H1 (cell line): ENCODE measurements around the gene GNA12. TPM values are rescaled to one million over a fixed set of nuclear protein-coding genes. Genes with fewer than 3 reads are reported as not detected.
A peak's percentile ranks its signal among the peaks of the same experiment; 100 is the strongest.

Source experiments
- CTCF ChIA-PET: fragments of 300-600 bp; sonication (Branson Sonifier 250); formaldehyde crosslinking; loops from one replicate; lab custom pipeline; 2021; ENCODE audit not compliant: partially characterized antibody; lab: Charles Lee
- POLR2A ChIA-PET: fragments of 300-600 bp; sonication (Branson Sonifier 250); formaldehyde crosslinking; loops from one replicate; lab custom pipeline; 2021; ENCODE audit warnings: inconsistent platforms; ENCODE audit not compliant: partially characterized antibody; lab: Charles Lee
- DNase-seq, 2 experiments: peaks; one replicate each; pipeline versions ENCODE4 v3.0.0 to v3.0.0-alpha.2; 2010 to 2022; ENCODE audit warnings: low spot score in 2 of 2, low read depth in 1 of 2, mixed read lengths in 1 of 2
- FAIRE-seq: peaks from 2 replicates; lab custom pipeline; 2011; peaks lifted over from hg19 to GRCh38; lab: Jason Lieb, UNC
- H2AFZ ChIP-seq: 2 replicates; pipeline ENCODE4 v1.8.1; 2012; ENCODE audit warnings: low read length, inconsistent platforms
- H2AK5ac ChIP-seq: 2 replicates; pipeline ENCODE4 v1.6.1; 2013; ENCODE audit warnings: low read depth, low read length
- H2BK120ac ChIP-seq: replicated peaks from 2 replicates; pipeline ENCODE3; 2013; ENCODE audit warnings: low read depth, low read length, inconsistent platforms
- H2BK12ac ChIP-seq: 2 replicates; pipeline ENCODE4 v1.6.1; 2013; ENCODE audit warnings: low read depth, low read length
- H2BK15ac ChIP-seq: 2 replicates; pipeline ENCODE4 v1.6.1; 2013; ENCODE audit warnings: low read length
- H2BK20ac ChIP-seq: 2 replicates; pipeline ENCODE4 v1.6.1; 2013; ENCODE audit warnings: low read length
- H2BK5ac ChIP-seq: 2 replicates; pipeline ENCODE4 v1.6.1; 2013; ENCODE audit warnings: low read depth, low read length
- H3K14ac ChIP-seq: 2 replicates; pipeline ENCODE4 v1.6.1; 2013; ENCODE audit warnings: inconsistent platforms; ENCODE audit not compliant: insufficient read length
- H3K18ac ChIP-seq: 2 replicates; pipeline ENCODE4 v1.6.1; 2013; ENCODE audit warnings: low read length; ENCODE audit errors: extremely low read depth
- H3K23ac ChIP-seq: 2 replicates; pipeline ENCODE4 v1.6.1; 2013; ENCODE audit warnings: inconsistent platforms; ENCODE audit not compliant: insufficient read length
- H3K23me2 ChIP-seq: 2 replicates; pipeline ENCODE4 v1.6.1; 2013; ENCODE audit warnings: low read depth, low read length
- H3K27ac ChIP-seq: 2 replicates; pipeline ENCODE4 v1.6.1; 2011; ENCODE audit warnings: low read depth, low read length, inconsistent platforms
- H3K27me3 ChIP-seq, 4 experiments: replicated peaks in 1 of 4; 1 replicate in 1 of 4; 2 replicates in 3 of 4; pipeline versions ENCODE4 v1.6.1 to v1.8.1; 2011 to 2013; ENCODE audit warnings: low read length in 3 of 4, mild to moderate bottlenecking in 3 of 4, inconsistent platforms in 2 of 4, mixed read lengths in 2 of 4, moderate library complexity in 1 of 4; ENCODE audit not compliant: control insufficient read depth in 3 of 4, insufficient read depth in 3 of 4; ENCODE audit errors: extremely low read depth in 1 of 4
- H3K36me3 ChIP-seq, 4 experiments: 2 replicates each; pipeline versions ENCODE4 v1.6.1 to v1.8.1; 2011 to 2013; ENCODE audit warnings: mild to moderate bottlenecking in 4 of 4, low read length in 3 of 4, moderate library complexity in 2 of 4, control low read depth in 1 of 4, inconsistent platforms in 1 of 4; ENCODE audit not compliant: insufficient read depth in 4 of 4, control insufficient read depth in 2 of 4
- H3K4ac ChIP-seq: replicated peaks from 2 replicates; pipeline ENCODE3; 2013; ENCODE audit warnings: low read length, low read depth, mixed read lengths, inconsistent platforms; ENCODE audit not compliant: insufficient read length
- H3K4me1 ChIP-seq, 4 experiments: replicated peaks in 1 of 4; 1 replicate in 1 of 4; 2 replicates in 3 of 4; pipeline versions ENCODE4 v1.6.1 to v1.8.1; 2011 to 2013; ENCODE audit warnings: low read length in 3 of 4, inconsistent platforms in 2 of 4, mixed read lengths in 1 of 4; ENCODE audit not compliant: insufficient read depth in 4 of 4, control insufficient read depth in 3 of 4
- H3K4me2 ChIP-seq, 2 experiments: 2 replicates each; pipeline versions ENCODE4 v1.6.1 to v1.8.1; 2011 to 2013; ENCODE audit warnings: low read depth in 2 of 2, low read length in 2 of 2, control low read depth in 1 of 2, inconsistent platforms in 1 of 2, mild to moderate bottlenecking in 1 of 2; ENCODE audit not compliant: insufficient read depth in 1 of 2
- H3K4me3 ChIP-seq, 4 experiments: fragments of 200-600, 300-600 bp in 1 of 4; sonication (generic), shearing (Covaris generic), sonication (Bioruptor Twin) in 1 of 4; 2 replicates each; pipeline versions ENCODE4 v1.5.1 to v1.8.1; 2011 to 2016; ENCODE audit warnings: low read length in 4 of 4, low read depth in 3 of 4, control low read depth in 2 of 4, inconsistent platforms in 2 of 4, mild to moderate bottlenecking in 2 of 4, mixed read lengths in 1 of 4, moderate library complexity in 1 of 4; ENCODE audit not compliant: insufficient read depth in 2 of 4; ENCODE audit errors: extremely low read depth in 1 of 4
- H3K56ac ChIP-seq: replicated peaks from 2 replicates; pipeline ENCODE3; 2013; ENCODE audit warnings: low read depth, mild to moderate bottlenecking, mixed read lengths, low read length, inconsistent platforms; ENCODE audit not compliant: insufficient read length
- H3K79me1 ChIP-seq: 2 replicates; pipeline ENCODE4 v1.6.1; 2013; ENCODE audit warnings: low read depth, low read length, control low read depth
- H3K79me2 ChIP-seq, 2 experiments: 2 replicates each; pipeline versions ENCODE4 v1.6.1 to v1.8.1; 2012 to 2013; ENCODE audit warnings: low read length in 2 of 2, mild to moderate bottlenecking in 2 of 2, inconsistent platforms in 1 of 2; ENCODE audit not compliant: insufficient read depth in 2 of 2, control insufficient read depth in 1 of 2
- H3K9ac ChIP-seq, 4 experiments: replicated peaks in 1 of 4; 1 replicate in 1 of 4; 2 replicates in 3 of 4; pipeline versions ENCODE4 v1.6.1 to v1.8.1; 2011 to 2013; ENCODE audit warnings: low read depth in 3 of 4, low read length in 3 of 4, control low read depth in 2 of 4, mild to moderate bottlenecking in 2 of 4, moderate library complexity in 2 of 4, inconsistent platforms in 1 of 4; ENCODE audit errors: extremely low read depth in 1 of 4
- H3K9me3 ChIP-seq, 2 experiments: 2 replicates each; pipeline versions ENCODE4 v1.6.1 to v1.8.1; 2012 to 2013; ENCODE audit warnings: mild to moderate bottlenecking in 2 of 2, moderate library complexity in 2 of 2, control low read depth in 1 of 2, inconsistent platforms in 1 of 2, low read depth in 1 of 2, low read length in 1 of 2, mixed read lengths in 1 of 2; ENCODE audit not compliant: insufficient read depth in 2 of 2
- H4K20me1 ChIP-seq, 2 experiments: replicated peaks in 1 of 2; 2 replicates each; pipeline versions ENCODE3 to v1.8.1; 2011 to 2013; ENCODE audit warnings: inconsistent platforms in 2 of 2, low read length in 2 of 2, mild to moderate bottlenecking in 1 of 2; ENCODE audit not compliant: insufficient read depth in 2 of 2, control insufficient read depth in 1 of 2
- H4K5ac ChIP-seq: 2 replicates; pipeline ENCODE4 v1.6.1; 2013; ENCODE audit warnings: low read length, low read depth, mixed read lengths, inconsistent platforms; ENCODE audit not compliant: insufficient read length
- H4K8ac ChIP-seq: 2 replicates; pipeline ENCODE4 v1.8.0; 2013; ENCODE audit warnings: mild to moderate bottlenecking, moderate library complexity, low read length, inconsistent platforms; ENCODE audit not compliant: insufficient read depth; ENCODE audit errors: extremely low read depth
- H4K91ac ChIP-seq: replicated peaks from 2 replicates; pipeline ENCODE3; 2013; ENCODE audit warnings: low read length, mixed read lengths, inconsistent platforms; ENCODE audit not compliant: insufficient read length
- BCL11A ChIP-seq, 2 experiments: IDR thresholded peaks; one replicate each; pipeline ENCODE4 v1.6.1; 2011; ENCODE audit warnings: low read depth in 2 of 2, low read length in 2 of 2, mild to moderate bottlenecking in 2 of 2
- CHD2 ChIP-seq: IDR thresholded peaks from 2 replicates; pipeline ENCODE4 v1.6.1; 2012; ENCODE audit warnings: low read length, improper control_type of control experiment
- CREB1 ChIP-seq: IDR thresholded peaks from 2 replicates; pipeline ENCODE4 v1.6.1; 2012; ENCODE audit warnings: inconsistent platforms
- E2F6 ChIP-seq: IDR thresholded peaks from 2 replicates; pipeline ENCODE4 v1.6.1; 2012; ENCODE audit warnings: inconsistent platforms
- HDAC2 ChIP-seq, 2 experiments: fragments of 300-600 bp in 1 of 2; sonication (generic) in 1 of 2; IDR thresholded peaks; 2 replicates each; pipeline ENCODE4 v1.6.1; 2011 to 2012; ENCODE audit warnings: low read depth in 2 of 2, low read length in 2 of 2, mild to moderate bottlenecking in 2 of 2, moderate library complexity in 2 of 2, borderline replicate concordance in 1 of 2, inconsistent platforms in 1 of 2
- MAX ChIP-seq: IDR thresholded peaks from 2 replicates; pipeline ENCODE4 v1.6.1; 2012; ENCODE audit warnings: inconsistent platforms
- NANOG ChIP-seq: IDR thresholded peaks from 2 replicates; pipeline ENCODE4 v1.6.1; 2011; ENCODE audit warnings: low read length, low read depth, mild to moderate bottlenecking, inconsistent platforms; ENCODE audit not compliant: insufficient read depth, poor library complexity, severe bottlenecking
- RAD21 ChIP-seq, 2 experiments: IDR thresholded peaks in 1 of 2; conservative IDR thresholded peaks in 1 of 2; 2 replicates each; pipeline ENCODE4 v1.6.1; 2011; ENCODE audit warnings: low read depth in 2 of 2, low read length in 2 of 2, improper control_type of control experiment in 1 of 2, inconsistent platforms in 1 of 2, mild to moderate bottlenecking in 1 of 2, moderate library complexity in 1 of 2
- SP2 ChIP-seq: IDR thresholded peaks from 2 replicates; pipeline ENCODE4 v1.6.1; 2012; ENCODE audit warnings: mild to moderate bottlenecking, low read length, inconsistent platforms
- ZNF274 ChIP-seq: IDR thresholded peaks from 2 replicates; pipeline ENCODE4 v1.7.0; 2012; ENCODE audit warnings: low read length, borderline replicate concordance; ENCODE audit errors: extremely low read depth
- WGBS, 2 experiments: shearing (Covaris generic) in 1 of 2; methylation state at CpG; one replicate each; pipeline versions ENCODE4 v1.1.6 to v1.1.7; 2013 to 2015; ENCODE audit warnings: low lambda C conversion rate in 2 of 2, mixed read lengths in 2 of 2, inconsistent platforms in 1 of 2, low coverage in 1 of 2, missing lambda C conversion rate in 1 of 2; ENCODE audit not compliant: insufficient replicate concordance in 2 of 2, insufficient coverage in 1 of 2, insufficient read length in 1 of 2; ENCODE audit errors: extremely low coverage in 1 of 2, missing lambda C conversion rate in 1 of 2; 5-methylcytosine and 5-hydroxymethylcytosine counted together
- polyA plus RNA-seq, 7 experiments: library from polyadenylated mRNA; depleted of rRNA in 3 of 7; stranded (reverse) in 5 of 7; unstranded in 2 of 7; fragments of >200 nt in 5 of 7; fragments of 200-250 nt in 2 of 7; gene quantifications; 1 replicate in 5 of 7; 2 replicates in 1 of 7; 4 replicates in 1 of 7; pipeline versions ENCODE4 v1.2.1 to v1.2.3, GENCODE V29; 2011 to 2013; ENCODE audit warnings: missing spikeins in 2 of 7, mixed read lengths in 2 of 7
- total RNA-seq: library from RNA; stranded (reverse); fragmentation: NEBNext Ultra II Directional; extraction: Animal tissue kit (Norgen Biotek cat#: 25700); gene quantifications from 2 replicates; pipeline ENCODE4 v1.2.1, GENCODE V29; 2021

The GNA12 gene
- total and polyA plus RNA-seq, 2 of the 8 experiments (the other 6 are each of a cell fraction or from before 2014, with no cell fraction given) = 96.5 to 109 TPM

- H3K27ac ChIP-seq = peak overlapping the region; percentile 83
- WGBS, 2 experiments = 64% methylated on average over 10 of the region's 10 CpGs; no CpG with 5 or more reads in 1 of the 2 experiments
- no peak overlapping the region for H3K14ac ChIP-seq
- peak overlapping the region; percentile 96 for H2BK5ac ChIP-seq
- H3K4me1 ChIP-seq = peaks cover 48 to 63% (median 56%) of the 10 kb centered on the region in 4 experiments
- H3K4me3 ChIP-seq = peak overlapping the region in 1 of 4 experiments; percentile 10; a peak in 1 of 8 replicates
- peak overlapping the region; percentile 97 for H3K4ac ChIP-seq
- H2AK5ac ChIP-seq = no peak overlapping the region
- CTCF ChIA-PET = interaction anchor here (0.9 to 3.7 kb wide), 3 partner anchors 17 to 103 kb away, joined by 3 to 13 read pairs (median 9); no protein-coding TSS in a partner anchor
- no peaks in the 10 kb centered on the region for H3K9me3 ChIP-seq
- no peak overlapping the region; the same call in 1 of the 2 replicates for H2BK12ac ChIP-seq
- H3K9ac ChIP-seq = peak overlapping the region in 2 of 4 experiments; percentile 47 to 53; a peak in 3 of 7 replicates
- no peaks in the 10 kb centered on the region; the same call in 1 of the 2 replicates for H3K23me2 ChIP-seq
- no peaks in the 10 kb centered on the region for H3K36me3 ChIP-seq
- peaks cover 26 to 75% of the 10 kb centered on the region in 2 experiments for H3K79me2 ChIP-seq
- FAIRE-seq (no peak), DNase-seq (no peak)
- POLR2A ChIA-PET = interaction anchor here (0.6 to 2.0 kb wide), 8 partner anchors 8 to 1077 kb away, joined by 3 to 11 read pairs (median 4); no protein-coding TSS in a partner anchor
- peak overlapping the region; percentile 40 to 59; a peak in 3 of 4 replicates for H3K4me2 ChIP-seq
- H3K18ac ChIP-seq = peak overlapping the region; percentile 62
- H3K27me3 ChIP-seq = no peaks in the 10 kb centered on the region
- no peak overlapping the region for H2AFZ ChIP-seq
- H4K8ac ChIP-seq = no peak overlapping the region
- no peaks in the 10 kb centered on the region; the same call in 1 of the 2 replicates for H3K79me1 ChIP-seq
- H3K56ac ChIP-seq = peak overlapping the region; percentile 55
- no peaks in the 10 kb centered on the region for H4K20me1 ChIP-seq
- H2BK20ac ChIP-seq = peak overlapping the region; percentile 80; the same call in 1 of the 2 replicates
- no peak overlapping the region for H2BK15ac ChIP-seq
- peak overlapping the region; percentile 98 for H2BK120ac ChIP-seq
- no peak overlapping the region for H3K23ac ChIP-seq
- peak overlapping the region; percentile 97 for H4K91ac ChIP-seq
- peak overlapping the region; percentile 71 for H4K5ac ChIP-seq
- TF ChIP-seq HDAC2 (IDR thresholded peaks at IDR 0.05; ENCODE audit: borderline replicate concordance in 1 of 2, low read depth in 2 of 2, low read length in 2 of 2) (no peak), CHD2 (no peak), MAX (no peak), BCL11A (IDR thresholded peaks at IDR 0.05; ENCODE audit: low read depth in 2 of 2, low read length in 2 of 2) (no peak), ZNF274 (no peak), CREB1 (no peak), RAD21 (IDR thresholded peaks at IDR 0.05 in 1 of 2, conservative IDR thresholded peaks at IDR 0.05 in 1 of 2; ENCODE audit: low read depth in 2 of 2, low read length in 2 of 2) (no peak), SP2 (no peak), NANOG (no peak), E2F6 (no peak)
These were observed 22.1 kb downstream of the GNA12 start for GRCh38 chr7:2821842-2822507.
